ENCODE results near the gene SH3RF3.

GRCh38 chr2:109170645-109171044, 41.6 kb downstream of the SH3RF3 start:
- TF ChIP-seq POLR2A (IDR thresholded peaks at IDR 0.05; ENCODE audit: low read length), result no peak
- no peak for TF ChIP-seq GATA1 (IDR thresholded peaks at IDR 0.05; ENCODE audit: low read depth, low read length)
